IMR-90 (cell line): ENCODE data around the gene TPX2. TPM values are rescaled to one million over a fixed set of nuclear protein-coding genes. Genes with fewer than 3 reads are reported as not detected.

Experiments
- ATAC-seq: fragments of 200-7000 bp; cut with Tn5 transposase; 2 replicates; pipeline ENCODE4 v1.9.1; 2020; ENCODE audit warnings: low read depth, mild to moderate bottlenecking, moderate library complexity
- BruUV-seq: library from RNA; stranded (reverse); fragments of 400-500 nt; replicated peaks from 2 replicates; lab custom pipeline; 2021; lab: Mats Ljungman, UMichigan
- CTCF ChIA-PET: fragments of 300-600 bp; formaldehyde crosslinking; extraction: SDS; loops from one replicate; lab custom pipeline; 2021; ENCODE audit warnings: antibody characterized with exemption; lab: Yijun Ruan, JAX
- POLR2A ChIA-PET: fragments of 300-600 bp; sonication (Branson Sonifier 250); formaldehyde crosslinking; loops from one replicate; lab custom pipeline; 2022; ENCODE audit warnings: antibody characterized with exemption; ENCODE audit not compliant: unreplicated experiment; lab: Charles Lee
- DNase-seq: peaks from one replicate; pipeline ENCODE4 v3.0.0; 2013
- H2AFZ ChIP-seq: replicated peaks from 2 replicates; pipeline ENCODE3; 2013; ENCODE audit warnings: low read length, mild to moderate bottlenecking; ENCODE audit not compliant: poor library complexity
- H2AK5ac ChIP-seq: 2 replicates; pipeline ENCODE4 v1.6.1; 2013; ENCODE audit warnings: low read depth, low read length, inconsistent platforms
- H2AK9ac ChIP-seq: replicated peaks from 2 replicates; pipeline ENCODE3; 2013; ENCODE audit warnings: mild to moderate bottlenecking, low read depth, low read length, moderate library complexity; ENCODE audit not compliant: poor library complexity
- H2BK120ac ChIP-seq: 2 replicates; pipeline ENCODE4 v1.6.1; 2013; ENCODE audit warnings: low read depth, low read length, inconsistent platforms
- H2BK15ac ChIP-seq: 3 replicates; pipeline ENCODE4 v1.6.1; 2013; ENCODE audit warnings: low read depth, low read length, inconsistent platforms
- H2BK20ac ChIP-seq: 2 replicates; pipeline ENCODE4 v1.6.1; 2013; ENCODE audit warnings: low read depth, mild to moderate bottlenecking, inconsistent platforms, low read length, moderate library complexity
- H2BK5ac ChIP-seq: 2 replicates; pipeline ENCODE4 v1.6.1; 2013; ENCODE audit warnings: mild to moderate bottlenecking, low read depth, low read length, inconsistent platforms; ENCODE audit not compliant: poor library complexity, severe bottlenecking
- H3K14ac ChIP-seq: replicated peaks from 2 replicates; pipeline ENCODE4 v1.6.1; 2013; ENCODE audit warnings: low read depth, low read length, inconsistent platforms
- H3K18ac ChIP-seq: 2 replicates; pipeline ENCODE4 v1.6.1; 2013; ENCODE audit warnings: low read depth, low read length, control low read depth
- H3K23ac ChIP-seq: 2 replicates; pipeline ENCODE4 v1.6.1; 2013; ENCODE audit warnings: low read depth, low read length, inconsistent platforms
- H3K27ac ChIP-seq: 2 replicates; pipeline ENCODE4 v1.5.1; 2013; ENCODE audit warnings: mild to moderate bottlenecking, control low read depth, low read length; ENCODE audit not compliant: insufficient read depth
- H3K27me3 ChIP-seq: 2 replicates; pipeline ENCODE4 v1.6.1; 2013; ENCODE audit warnings: low read length; ENCODE audit not compliant: control insufficient read depth, insufficient read depth
- H3K36me3 ChIP-seq: 2 replicates; pipeline ENCODE4 v1.6.1; 2013; ENCODE audit warnings: low read length, mixed read lengths; ENCODE audit not compliant: control insufficient read depth, insufficient read depth
- H3K4ac ChIP-seq: 2 replicates; pipeline ENCODE4 v1.6.1; 2013; ENCODE audit warnings: low read depth, low read length, inconsistent platforms
- H3K4me1 ChIP-seq: 2 replicates; pipeline ENCODE4 v1.6.1; 2013; ENCODE audit warnings: low read length, mixed read lengths; ENCODE audit not compliant: control insufficient read depth, insufficient read depth
- H3K4me2 ChIP-seq: 2 replicates; pipeline ENCODE4 v1.6.1; 2013; ENCODE audit warnings: low read depth, mild to moderate bottlenecking, control low read depth, low read length, moderate library complexity
- H3K4me3 ChIP-seq: 2 replicates; pipeline ENCODE4 v1.5.1; 2013; ENCODE audit warnings: low read depth, mild to moderate bottlenecking, control low read depth, low read length, moderate library complexity; ENCODE audit not compliant: insufficient read depth
- H3K56ac ChIP-seq: 2 replicates; pipeline ENCODE4 v1.6.1; 2013; ENCODE audit warnings: low read length, inconsistent platforms; ENCODE audit not compliant: insufficient read depth; ENCODE audit errors: extremely low read depth
- H3K79me1 ChIP-seq, 2 experiments: 2 replicates each; pipeline ENCODE4 v1.6.1; 2013; ENCODE audit warnings: low read length in 2 of 2, inconsistent platforms in 1 of 2, low read depth in 1 of 2
- H3K9ac ChIP-seq: 2 replicates; pipeline ENCODE4 v1.6.1; 2013; ENCODE audit warnings: low read depth, low read length, control low read depth
- H3K9me1 ChIP-seq: 2 replicates; pipeline ENCODE4 v1.6.1; 2013; ENCODE audit warnings: low read length, inconsistent platforms; ENCODE audit not compliant: insufficient read depth
- H3K9me3 ChIP-seq: 2 replicates; pipeline ENCODE4 v1.6.1; 2013; ENCODE audit warnings: low read length; ENCODE audit not compliant: control insufficient read depth, insufficient read depth
- H4K20me1 ChIP-seq: 2 replicates; pipeline ENCODE4 v1.6.1; 2013; ENCODE audit warnings: low read length, inconsistent platforms; ENCODE audit not compliant: insufficient read depth
- H4K5ac ChIP-seq: 2 replicates; pipeline ENCODE4 v1.6.1; 2013; ENCODE audit warnings: mild to moderate bottlenecking, low read depth, low read length, control low read depth
- H4K8ac ChIP-seq, 2 experiments: 2 replicates each; pipeline ENCODE4 v1.6.1; 2013; ENCODE audit warnings: low read depth in 2 of 2, low read length in 2 of 2, control low read depth in 1 of 2, inconsistent platforms in 1 of 2
- H4K91ac ChIP-seq: 2 replicates; pipeline ENCODE4 v1.6.1; 2013; ENCODE audit warnings: low read depth, low read length, inconsistent platforms; ENCODE audit not compliant: insufficient read depth
- BHLHE40 ChIP-seq: fragments of 150-350 bp; IDR thresholded peaks from 2 replicates; pipeline ENCODE4 v1.6.1; 2016; ENCODE audit warnings: mild to moderate bottlenecking, low read depth, low read length
- CEBPB ChIP-seq: IDR thresholded peaks from 2 replicates; pipeline ENCODE4 v1.6.1; 2012; ENCODE audit warnings: low read depth, low read length, improper control_type of control experiment
- CHD1 ChIP-seq: IDR thresholded peaks from 2 replicates; pipeline ENCODE4 v1.6.1; 2012; ENCODE audit warnings: low read depth, low read length, improper control_type of control experiment
- FOS ChIP-seq: fragments of 150-350 bp; IDR thresholded peaks from 2 replicates; pipeline ENCODE4 v1.6.1; 2016; ENCODE audit warnings: low read depth, low read length
- MAFK ChIP-seq: IDR thresholded peaks from 2 replicates; pipeline ENCODE4 v1.6.1; 2012; ENCODE audit warnings: low read depth, low read length, improper control_type of control experiment
- MAZ ChIP-seq: IDR thresholded peaks from 2 replicates; pipeline ENCODE4 v1.6.1; 2012; ENCODE audit warnings: low read depth, mild to moderate bottlenecking, low read length, improper control_type of control experiment, moderate library complexity, borderline replicate concordance
- MXI1 ChIP-seq: IDR thresholded peaks from 2 replicates; pipeline ENCODE4 v1.6.1; 2012; ENCODE audit warnings: low read depth, mild to moderate bottlenecking, low read length, moderate library complexity, borderline replicate concordance
- NFE2L2 ChIP-seq: fragments of 150-350 bp; IDR thresholded peaks from 2 replicates; pipeline ENCODE4 v1.6.1; 2016; ENCODE audit warnings: low read depth, mild to moderate bottlenecking, low read length
- POLR2A ChIP-seq: IDR thresholded peaks from 2 replicates; pipeline ENCODE4 v1.6.1; 2012; ENCODE audit warnings: mild to moderate bottlenecking, low read depth, low read length
- RAD21 ChIP-seq: IDR thresholded peaks from 2 replicates; pipeline ENCODE4 v1.6.1; 2012; ENCODE audit warnings: low read length, improper control_type of control experiment
- RCOR1 ChIP-seq: IDR thresholded peaks from 2 replicates; pipeline ENCODE4 v1.6.1; 2012; ENCODE audit warnings: mild to moderate bottlenecking, low read length, improper control_type of control experiment; ENCODE audit not compliant: insufficient replicate concordance
- RFX5 ChIP-seq: IDR thresholded peaks from 2 replicates; pipeline ENCODE4 v1.8.0; 2012; ENCODE audit warnings: low read depth, mild to moderate bottlenecking, low read length, moderate library complexity
- SMC3 ChIP-seq: fragments of 150-350 bp; IDR thresholded peaks from 2 replicates; pipeline ENCODE4 v1.6.1; 2016; ENCODE audit warnings: low read depth, mild to moderate bottlenecking, antibody characterized with exemption, low read length, moderate library complexity
- WGBS, 2 experiments: methylation state at CpG; one replicate each; pipeline versions ENCODE4 v1.1.5 to v1.1.7; 2013; ENCODE audit warnings: missing lambda C conversion rate in 2 of 2; ENCODE audit not compliant: insufficient read length in 1 of 2; ENCODE audit errors: extremely low coverage in 2 of 2; 5-methylcytosine and 5-hydroxymethylcytosine counted together
- dilution Hi-C: fragments of 300-500 bp; cut with HindIII; formaldehyde crosslinking; loops from one replicate; pipeline ENCODE4 v1.14.3; 2018; ENCODE audit warnings: low sequenced_read_pairs; ENCODE audit not compliant: unreplicated experiment
- in situ Hi-C: fragments of 300-500 bp; cut with MboI; formaldehyde crosslinking; loops from 3 replicates; pipeline ENCODE4 v1.14.3; 2019; ENCODE audit warnings: low sequenced_read_pairs, inconsistent platforms, mixed read lengths
- intact Hi-C: fragments of 100-400 bp; cut with micrococcal nuclease; formaldehyde crosslinking; loops from 2 replicates; pipeline ENCODE4 v1.10.0; 2022
- polyA plus RNA-seq, 3 experiments: library from polyadenylated mRNA; depleted of rRNA; stranded (reverse); fragments of >200 nt; gene quantifications; 2 replicates each; pipeline ENCODE4 v1.2.3, GENCODE V29; 2012; ENCODE audit warnings: low replicate concordance in 1 of 3
- total RNA-seq: library from RNA; depleted of rRNA; stranded (reverse); fragments of >200 nt; gene quantifications from 2 replicates; pipeline ENCODE4 v1.2.3, GENCODE V29; 2012
- TF ChIP-seq, protein P1 (sequence below): fragments of 150-350 bp; IDR thresholded peaks from 2 replicates; pipeline ENCODE4 v1.6.1; 2017; ENCODE audit warnings: mild to moderate bottlenecking, antibody characterized with exemption, low read length, low read depth
- TF ChIP-seq, protein P2 (sequence below): fragments of 150-350 bp; IDR thresholded peaks from 2 replicates; pipeline ENCODE4 v1.6.1; 2016; ENCODE audit warnings: low read depth, mild to moderate bottlenecking, low read length, moderate library complexity, borderline replicate concordance
- TF ChIP-seq, protein P3 (sequence below): conservative IDR thresholded peaks from 2 replicates; pipeline ENCODE4 v1.5.1; 2012; ENCODE audit warnings: mild to moderate bottlenecking, low read depth, low read length, improper control_type of control experiment

TPX2 gene
- total and polyA plus RNA-seq, 2 of the 4 experiments (the other 2 are of a cell fraction) = 28.5 to 72.2 TPM

DNA sequence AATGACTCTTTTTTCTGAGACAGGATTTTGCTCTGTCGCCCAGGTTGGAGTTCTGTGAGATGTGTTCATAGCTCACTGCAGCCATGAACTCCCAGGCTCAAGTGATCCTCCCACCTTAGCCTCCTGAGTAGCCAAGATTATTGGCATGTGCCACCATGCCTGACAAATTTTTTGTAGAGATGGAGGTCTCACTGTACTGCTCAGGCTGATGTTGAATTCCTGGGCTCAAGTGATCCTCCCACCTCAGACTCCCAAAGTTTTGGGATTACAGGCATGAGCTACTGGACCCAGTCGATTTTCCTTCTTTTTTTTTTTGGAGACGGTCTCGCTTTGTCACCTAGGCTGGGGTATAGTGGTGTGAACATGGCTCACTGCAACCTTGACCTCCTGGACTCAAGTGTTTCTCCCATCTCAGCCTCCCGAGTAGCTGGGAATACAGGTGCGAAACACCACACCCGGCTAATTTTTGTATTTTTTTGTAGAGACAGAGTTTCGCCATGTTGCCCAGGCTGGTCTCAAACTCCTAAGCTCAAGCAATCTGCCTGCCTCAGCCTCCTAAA, 40.8 kb upstream of the TPX2 start:
- Histone ChIP-seq H2BK5ac (peak overlapping the region; percentile 98), H3K4ac (peak overlapping the region; percentile 97), H2AK5ac (peak overlapping the region; percentile 96), H2BK120ac (peak overlapping the region; percentile 96), H2BK15ac (peak overlapping the region; percentile 65; the same call in 2 of the 3 replicates), H3K9ac (no peak overlapping the region), H2AK9ac (peak overlapping the region; percentile 18), H3K79me1 (peaks cover 37 to 74% of the 10 kb centered on the region in 2 experiments), H3K4me2 (no peak overlapping the region), H3K9me1 (peaks cover 33% of the 10 kb centered on the region), H3K14ac (peak overlapping the region; percentile 71), H3K9me3 (no peaks in the 10 kb centered on the region), H4K20me1 (no peaks in the 10 kb centered on the region), H3K56ac (peak overlapping the region; percentile 32; the same call in 1 of the 2 replicates), H3K18ac (peak overlapping the region; percentile 69), H3K36me3 (peaks cover 5% of the 10 kb centered on the region), H3K4me3 (no peak overlapping the region), H2AFZ (no peak overlapping the region), H4K8ac (peak overlapping the region; percentile 8 to 87; a peak in 3 of 4 replicates), H3K27ac (peak overlapping the region; percentile 74; the same call in 1 of the 2 replicates), H4K91ac (peak overlapping the region; percentile 99), H3K23ac (peak overlapping the region; percentile 13), H3K27me3 (no peaks in the 10 kb centered on the region), H4K5ac (peak overlapping the region; percentile 51), H3K4me1 (peaks cover 32% of the 10 kb centered on the region), H2BK20ac (peak overlapping the region; percentile 74)
- ATAC-seq = no peak
- DNase-seq = no peak
- TF ChIP-seq, protein P1, sequence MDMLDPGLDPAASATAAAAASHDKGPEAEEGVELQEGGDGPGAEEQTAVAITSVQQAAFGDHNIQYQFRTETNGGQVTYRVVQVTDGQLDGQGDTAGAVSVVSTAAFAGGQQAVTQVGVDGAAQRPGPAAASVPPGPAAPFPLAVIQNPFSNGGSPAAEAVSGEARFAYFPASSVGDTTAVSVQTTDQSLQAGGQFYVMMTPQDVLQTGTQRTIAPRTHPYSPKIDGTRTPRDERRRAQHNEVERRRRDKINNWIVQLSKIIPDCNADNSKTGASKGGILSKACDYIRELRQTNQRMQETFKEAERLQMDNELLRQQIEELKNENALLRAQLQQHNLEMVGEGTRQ = no peak
- TF ChIP-seq RAD21 (no peak), RCOR1 (no peak), MXI1 (no peak), MAZ (no peak), SMC3 (no peak), NFE2L2 (no peak), BHLHE40 (no peak), POLR2A (no peak), MAFK (no peak), FOS (no peak), CHD1 (no peak), RFX5 (no peak), CEBPB (no peak)
- TF ChIP-seq, protein P2, sequence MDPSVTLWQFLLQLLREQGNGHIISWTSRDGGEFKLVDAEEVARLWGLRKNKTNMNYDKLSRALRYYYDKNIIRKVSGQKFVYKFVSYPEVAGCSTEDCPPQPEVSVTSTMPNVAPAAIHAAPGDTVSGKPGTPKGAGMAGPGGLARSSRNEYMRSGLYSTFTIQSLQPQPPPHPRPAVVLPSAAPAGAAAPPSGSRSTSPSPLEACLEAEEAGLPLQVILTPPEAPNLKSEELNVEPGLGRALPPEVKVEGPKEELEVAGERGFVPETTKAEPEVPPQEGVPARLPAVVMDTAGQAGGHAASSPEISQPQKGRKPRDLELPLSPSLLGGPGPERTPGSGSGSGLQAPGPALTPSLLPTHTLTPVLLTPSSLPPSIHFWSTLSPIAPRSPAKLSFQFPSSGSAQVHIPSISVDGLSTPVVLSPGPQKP = no peak
- TF ChIP-seq, protein P3, sequence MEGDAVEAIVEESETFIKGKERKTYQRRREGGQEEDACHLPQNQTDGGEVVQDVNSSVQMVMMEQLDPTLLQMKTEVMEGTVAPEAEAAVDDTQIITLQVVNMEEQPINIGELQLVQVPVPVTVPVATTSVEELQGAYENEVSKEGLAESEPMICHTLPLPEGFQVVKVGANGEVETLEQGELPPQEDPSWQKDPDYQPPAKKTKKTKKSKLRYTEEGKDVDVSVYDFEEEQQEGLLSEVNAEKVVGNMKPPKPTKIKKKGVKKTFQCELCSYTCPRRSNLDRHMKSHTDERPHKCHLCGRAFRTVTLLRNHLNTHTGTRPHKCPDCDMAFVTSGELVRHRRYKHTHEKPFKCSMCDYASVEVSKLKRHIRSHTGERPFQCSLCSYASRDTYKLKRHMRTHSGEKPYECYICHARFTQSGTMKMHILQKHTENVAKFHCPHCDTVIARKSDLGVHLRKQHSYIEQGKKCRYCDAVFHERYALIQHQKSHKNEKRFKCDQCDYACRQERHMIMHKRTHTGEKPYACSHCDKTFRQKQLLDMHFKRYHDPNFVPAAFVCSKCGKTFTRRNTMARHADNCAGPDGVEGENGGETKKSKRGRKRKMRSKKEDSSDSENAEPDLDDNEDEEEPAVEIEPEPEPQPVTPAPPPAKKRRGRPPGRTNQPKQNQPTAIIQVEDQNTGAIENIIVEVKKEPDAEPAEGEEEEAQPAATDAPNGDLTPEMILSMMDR = no peak
- dilution Hi-C loops = no loop called here
- WGBS, 2 experiments = no CpG with 5 or more reads among the region's 8 CpGs
- intact Hi-C loops = no loop called here
- no TSS peak for BruUV-seq
- ChIA-PET POLR2A (no interaction called here), CTCF (interaction anchor here (0.6 kb wide), 1 partner anchor 54 kb away, joined by 4 read pairs; no protein-coding TSS in a partner anchor)
- in situ Hi-C loops = no loop called here
